Measurements from ENCODE around the gene GFRAL. TPM values are rescaled to one million over a fixed set of nuclear protein-coding genes. Genes with fewer than 3 reads are reported as not detected.

GFRAL gene
- total and polyA plus RNA-seq, 2 of the 4 experiments (the other 2 are of a cell fraction) = not detected

- intact Hi-C loops (cut with micrococcal nuclease) (no loop called here), dilution Hi-C loops (cut with HindIII; ENCODE audit: low sequenced_read_pairs, unreplicated experiment) (no loop called here), in situ Hi-C loops (cut with MboI; ENCODE audit: low sequenced_read_pairs) (no loop called here)
- no peak overlapping the region for H4K91ac ChIP-seq (ENCODE audit: insufficient read depth, low read depth, low read length)
- H3K79me1 ChIP-seq (ENCODE audit: low read depth in 1 of 2, low read length in 2 of 2) = no peaks in the 10 kb centered on the region
- no peak overlapping the region for H3K4me3 ChIP-seq (ENCODE audit: insufficient read depth, low read depth, low read length)
- H4K20me1 ChIP-seq (ENCODE audit: insufficient read depth, low read length) = no peaks in the 10 kb centered on the region
- no peak overlapping the region for H3K18ac ChIP-seq (ENCODE audit: low read depth, low read length)
- ChIA-PET CTCF (no interaction called here), POLR2A (ENCODE audit: unreplicated experiment) (interaction anchor here (0.6 kb wide), 1 partner anchor 316 kb away, joined by 3 read pairs; no protein-coding TSS in a partner anchor)
- no TSS peak for BruUV-seq (replicated peaks)
- no peak overlapping the region for H4K8ac ChIP-seq (ENCODE audit: low read depth in 2 of 2, low read length in 2 of 2)
- H4K5ac ChIP-seq (ENCODE audit: low read depth, low read length) = no peak overlapping the region
- ATAC-seq (ENCODE audit: low read depth) = no peak
- H3K4ac ChIP-seq (ENCODE audit: low read depth, low read length) = no peak overlapping the region
- no peaks in the 10 kb centered on the region for H3K4me1 ChIP-seq (ENCODE audit: control insufficient read depth, insufficient read depth, low read length)
- no peak overlapping the region for H3K9ac ChIP-seq (ENCODE audit: low read depth, low read length)
- no peak overlapping the region for H2BK20ac ChIP-seq (ENCODE audit: low read depth, low read length)
- no peak overlapping the region for H3K56ac ChIP-seq (ENCODE audit: extremely low read depth, insufficient read depth, low read length)
- no peak for DNase-seq
- no peak overlapping the region for H3K27ac ChIP-seq (ENCODE audit: insufficient read depth, low read length)
- H2BK120ac ChIP-seq (ENCODE audit: low read depth, low read length) = no peak overlapping the region
- no peaks in the 10 kb centered on the region for H3K9me3 ChIP-seq (ENCODE audit: control insufficient read depth, insufficient read depth, low read length)
- H3K36me3 ChIP-seq (ENCODE audit: control insufficient read depth, insufficient read depth, low read length) = no peaks in the 10 kb centered on the region
- H2AK5ac ChIP-seq (ENCODE audit: low read depth, low read length) = no peak overlapping the region
- H3K4me2 ChIP-seq (ENCODE audit: low read depth, low read length) = no peak overlapping the region
- H2AK9ac ChIP-seq (replicated peaks; ENCODE audit: low read depth, low read length, poor library complexity) = no peak overlapping the region
- no peak overlapping the region for H2AFZ ChIP-seq (replicated peaks; ENCODE audit: low read length, poor library complexity)
- no peak overlapping the region for H2BK5ac ChIP-seq (ENCODE audit: low read depth, low read length, poor library complexity, severe bottlenecking)
- no peak overlapping the region for H2BK15ac ChIP-seq (ENCODE audit: low read depth, low read length)
- H3K14ac ChIP-seq (replicated peaks; ENCODE audit: low read depth, low read length) = no peak overlapping the region
- H3K23ac ChIP-seq (ENCODE audit: low read depth, low read length) = no peak overlapping the region
- H3K27me3 ChIP-seq (ENCODE audit: control insufficient read depth, insufficient read depth, low read length) = no peaks in the 10 kb centered on the region
- TF ChIP-seq SMC3 (IDR thresholded peaks at IDR 0.05; ENCODE audit: low read depth, low read length) (no peak), CTCF (conservative IDR thresholded peaks at IDR 0.05; ENCODE audit: low read depth, low read length) (no peak)
- TF ChIP-seq, protein P1, sequence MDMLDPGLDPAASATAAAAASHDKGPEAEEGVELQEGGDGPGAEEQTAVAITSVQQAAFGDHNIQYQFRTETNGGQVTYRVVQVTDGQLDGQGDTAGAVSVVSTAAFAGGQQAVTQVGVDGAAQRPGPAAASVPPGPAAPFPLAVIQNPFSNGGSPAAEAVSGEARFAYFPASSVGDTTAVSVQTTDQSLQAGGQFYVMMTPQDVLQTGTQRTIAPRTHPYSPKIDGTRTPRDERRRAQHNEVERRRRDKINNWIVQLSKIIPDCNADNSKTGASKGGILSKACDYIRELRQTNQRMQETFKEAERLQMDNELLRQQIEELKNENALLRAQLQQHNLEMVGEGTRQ (IDR thresholded peaks at IDR 0.05; ENCODE audit: low read depth, low read length) = no peak
- H3K9me1 ChIP-seq (ENCODE audit: insufficient read depth, low read length) = no peaks in the 10 kb centered on the region
Observed at GRCh38 chr6:55319961-55320695, 7.1 kb upstream of the GFRAL start.
